Mammary epithelial cell (primary cell): Measurements from ENCODE around the gene SPRR2F.
"Not testable (repeated sequence)": the region's sequence is repeated elsewhere in the genome, so short reads cannot be mapped to it uniquely, and the experiment has no call there.

Experiments
- CTCF ChIP-seq, 2 donors: IDR thresholded peaks in 1 of 2; conservative IDR thresholded peaks in 1 of 2; 2 replicates each; pipeline ENCODE4 v1.5.1; 2011 to 2012; ENCODE audit warnings: inconsistent platforms in 2 of 2, low read length in 2 of 2, mild to moderate bottlenecking in 2 of 2, control low read depth in 1 of 2, low read depth in 1 of 2; ENCODE audit not compliant: insufficient read depth in 1 of 2; ENCODE audit errors: extremely low read depth in 1 of 2
- EZH2 ChIP-seq: IDR thresholded peaks from 2 replicates; pipeline ENCODE4 v1.6.1; 2012; ENCODE audit warnings: low read length, inconsistent platforms, borderline replicate concordance

GRCh38 chr1:153123793-153124192 is 10.5 kb upstream of the SPRR2F start:
- TF ChIP-seq CTCF (conservative IDR thresholded peaks at IDR 0.05 in 1 of 2, IDR thresholded peaks at IDR 0.05 in 1 of 2; ENCODE audit: extremely low read depth in 1 of 2, insufficient read depth in 1 of 2, low read depth in 1 of 2, low read length in 2 of 2); EZH2: not testable (repeated sequence)
